ENCODE results near the gene KLHL33. TPM values are rescaled to one million over a fixed set of nuclear protein-coding genes. Genes with fewer than 3 reads are reported as not detected.

KLHL33 gene
- total RNA-seq, 1 experiment from 2014 or later: 0.11 TPM

DNA sequence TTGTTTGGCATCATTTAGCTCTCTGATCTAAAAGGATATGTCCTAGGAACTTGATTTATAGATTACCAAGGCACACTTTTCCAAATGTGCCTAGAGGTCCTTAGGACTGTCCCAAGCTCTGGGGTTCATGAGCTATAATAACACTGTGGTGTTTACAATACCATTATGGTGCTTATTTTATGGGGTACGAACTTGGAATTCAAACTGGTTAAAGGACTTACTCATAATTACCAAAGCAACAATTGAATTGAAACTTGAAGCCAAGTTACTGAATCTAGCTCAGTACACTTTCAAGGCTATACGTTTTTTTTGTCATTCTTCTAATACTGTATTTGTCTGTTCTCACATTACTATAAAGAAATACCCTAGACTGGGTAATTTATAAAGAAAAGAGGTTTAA is 13.1 kb downstream of the KLHL33 start:
- no peak overlapping the region for H3K4me2 ChIP-seq
- intact Hi-C loops (cut with micrococcal nuclease; ENCODE audit: unreplicated experiment): no loop called here
- no peak for TF ChIP-seq EZH2 (IDR thresholded peaks at IDR 0.05; ENCODE audit: low read depth)
- TF ChIP-seq, protein P1, sequence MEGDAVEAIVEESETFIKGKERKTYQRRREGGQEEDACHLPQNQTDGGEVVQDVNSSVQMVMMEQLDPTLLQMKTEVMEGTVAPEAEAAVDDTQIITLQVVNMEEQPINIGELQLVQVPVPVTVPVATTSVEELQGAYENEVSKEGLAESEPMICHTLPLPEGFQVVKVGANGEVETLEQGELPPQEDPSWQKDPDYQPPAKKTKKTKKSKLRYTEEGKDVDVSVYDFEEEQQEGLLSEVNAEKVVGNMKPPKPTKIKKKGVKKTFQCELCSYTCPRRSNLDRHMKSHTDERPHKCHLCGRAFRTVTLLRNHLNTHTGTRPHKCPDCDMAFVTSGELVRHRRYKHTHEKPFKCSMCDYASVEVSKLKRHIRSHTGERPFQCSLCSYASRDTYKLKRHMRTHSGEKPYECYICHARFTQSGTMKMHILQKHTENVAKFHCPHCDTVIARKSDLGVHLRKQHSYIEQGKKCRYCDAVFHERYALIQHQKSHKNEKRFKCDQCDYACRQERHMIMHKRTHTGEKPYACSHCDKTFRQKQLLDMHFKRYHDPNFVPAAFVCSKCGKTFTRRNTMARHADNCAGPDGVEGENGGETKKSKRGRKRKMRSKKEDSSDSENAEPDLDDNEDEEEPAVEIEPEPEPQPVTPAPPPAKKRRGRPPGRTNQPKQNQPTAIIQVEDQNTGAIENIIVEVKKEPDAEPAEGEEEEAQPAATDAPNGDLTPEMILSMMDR (conservative IDR thresholded peaks at IDR 0.05): no peak
- no peaks in the 10 kb centered on the region for H3K9me2 ChIP-seq (ENCODE audit: insufficient read depth)
- no peak for DNase-seq
- 0 out of 2 replicates have a peak, but pooled peaks cover 3% of the 10 kb centered on the region for H3K4me1 ChIP-seq (replicated peaks; ENCODE audit: insufficient read depth)
- no TSS peak for BruUV-seq (replicated peaks)
- H3K27ac ChIP-seq: no peak overlapping the region
- no peaks in the 10 kb centered on the region for H3K36me3 ChIP-seq (ENCODE audit: low read depth)
- H4K20me1 ChIP-seq (ENCODE audit: insufficient read depth): no peaks in the 10 kb centered on the region
- no peak overlapping the region for H2AFZ ChIP-seq
- no peak overlapping the region for H3K4me3 ChIP-seq
- H3K27me3 ChIP-seq (ENCODE audit: insufficient read depth, low read depth): no peaks in the 10 kb centered on the region
- ChIA-PET POLR2A (ENCODE audit: unreplicated experiment) (interaction anchor here (0.6 kb wide), 1 partner anchor 39 kb away, joined by 5 read pairs; the partner anchor contains the start of gene PIP4P1), CTCF (no interaction called here)
- no peaks in the 10 kb centered on the region for H3F3A ChIP-seq (ENCODE audit: insufficient read depth, low read depth)
- no peaks in the 10 kb centered on the region for H3K79me2 ChIP-seq (ENCODE audit: low read depth)
- no peaks in the 10 kb centered on the region for H3K9me3 ChIP-seq (ENCODE audit: insufficient read depth, low read depth)

DNA sequence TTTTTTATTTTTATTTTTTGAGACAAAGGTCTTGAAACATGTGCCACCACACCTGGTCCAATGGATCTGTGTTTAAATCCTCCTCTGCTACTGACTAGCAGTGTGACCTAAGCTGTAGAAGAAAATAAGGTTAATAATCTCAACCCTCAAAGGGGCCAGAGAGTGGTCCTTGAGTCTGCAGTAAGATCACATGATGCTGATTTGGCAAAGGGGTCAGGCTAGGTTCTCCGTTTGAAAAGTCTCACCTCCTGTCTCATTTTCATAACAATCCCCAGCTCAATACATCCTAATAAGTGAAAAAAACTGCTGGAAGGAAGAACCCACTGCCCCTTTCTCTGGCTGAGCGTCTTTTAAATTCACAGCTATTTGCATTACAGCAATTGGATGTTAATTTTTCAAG is 14.7 kb downstream of the KLHL33 start:
- Histone ChIP-seq H3K27me3 (ENCODE audit: insufficient read depth, low read depth) (no peaks in the 10 kb centered on the region), H2AFZ (no peak overlapping the region), H3K4me3 (no peak overlapping the region), H3F3A (ENCODE audit: insufficient read depth, low read depth) (no peaks in the 10 kb centered on the region), H4K20me1 (ENCODE audit: insufficient read depth) (no peaks in the 10 kb centered on the region), H3K9me2 (ENCODE audit: insufficient read depth) (no peaks in the 10 kb centered on the region), H3K27ac (no peak overlapping the region), H3K4me1 (replicated peaks; ENCODE audit: insufficient read depth) (no peaks in the 10 kb centered on the region), H3K9me3 (ENCODE audit: insufficient read depth, low read depth) (no peaks in the 10 kb centered on the region), H3K4me2 (no peak overlapping the region), H3K79me2 (ENCODE audit: low read depth) (no peaks in the 10 kb centered on the region), H3K36me3 (ENCODE audit: low read depth) (no peaks in the 10 kb centered on the region)
- POLR2A ChIA-PET (ENCODE audit: unreplicated experiment): interaction anchor here (0.6 kb wide), 1 partner anchor 188 kb away, joined by 6 read pairs; no protein-coding TSS in a partner anchor
- CTCF ChIA-PET: no interaction called here
- no peak for DNase-seq
- no TSS peak for BruUV-seq (replicated peaks)
- TF ChIP-seq, protein P1 (conservative IDR thresholded peaks at IDR 0.05): no peak
- TF ChIP-seq EZH2 (IDR thresholded peaks at IDR 0.05; ENCODE audit: low read depth): no peak
- intact Hi-C loops (cut with micrococcal nuclease; ENCODE audit: unreplicated experiment): no loop called here

DNA sequence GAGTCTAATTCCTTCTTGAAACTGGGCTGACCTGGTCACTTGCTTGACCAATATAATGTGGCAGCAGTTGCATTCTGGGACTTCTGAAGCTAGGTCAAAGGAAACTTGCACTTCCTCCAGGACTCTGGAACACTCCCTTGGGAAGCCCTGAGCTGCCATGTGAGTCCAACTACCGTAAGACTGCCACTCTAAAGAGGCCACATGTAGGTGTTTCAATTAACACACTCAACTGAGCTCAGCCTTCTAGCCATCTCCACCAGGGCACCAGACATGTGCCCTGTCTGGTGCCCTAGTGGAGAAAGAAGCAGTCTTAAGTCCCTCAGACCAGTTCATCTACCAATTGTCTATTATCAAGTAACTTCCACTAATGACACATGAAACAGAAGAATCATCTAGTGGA is 16.5 kb downstream of the KLHL33 start:
- no peaks in the 10 kb centered on the region for H3K36me3 ChIP-seq (ENCODE audit: low read depth)
- no peak for TF ChIP-seq EZH2 (IDR thresholded peaks at IDR 0.05; ENCODE audit: low read depth)
- TF ChIP-seq, protein P1 (conservative IDR thresholded peaks at IDR 0.05): no peak

More for the DNA sequence above, 16.5 kb downstream of the KLHL33 start:
- Histone ChIP-seq H3K27ac (no peak overlapping the region), H4K20me1 (ENCODE audit: insufficient read depth) (no peaks in the 10 kb centered on the region), H3K9me2 (ENCODE audit: insufficient read depth) (no peaks in the 10 kb centered on the region), H3K4me1 (replicated peaks; ENCODE audit: insufficient read depth) (no peaks in the 10 kb centered on the region), H3K9me3 (ENCODE audit: insufficient read depth, low read depth) (no peaks in the 10 kb centered on the region), H3F3A (ENCODE audit: insufficient read depth, low read depth) (no peaks in the 10 kb centered on the region), H3K79me2 (ENCODE audit: low read depth) (no peaks in the 10 kb centered on the region), H2AFZ (no peak overlapping the region), H3K4me2 (no peak overlapping the region), H3K4me3 (no peak overlapping the region), H3K27me3 (ENCODE audit: insufficient read depth, low read depth) (no peaks in the 10 kb centered on the region)
- intact Hi-C loops (cut with micrococcal nuclease; ENCODE audit: unreplicated experiment): loop anchor here (10.0 kb wide), 1 partner anchor 185 kb away; no protein-coding TSS in a partner anchor
- no peak for DNase-seq
- no TSS peak for BruUV-seq (replicated peaks)
- ChIA-PET POLR2A (ENCODE audit: unreplicated experiment) (no interaction called here), CTCF (no interaction called here)

Measured in PC-9 (cell line).